DMS 273 treated with DMSO at 0.1 percent for 48 hours (cell line): Measurements from ENCODE around the gene NAP1L1.

Experiments used
- DNase-seq: peaks from one replicate; lab custom pipeline; 2025; lab: John Stamatoyannopoulos, UW

The NAP1L1 gene

GRCh38 chr12:76020731-76021672 is 63.5 kb downstream of the NAP1L1 start:
- DNase-seq = no peak

- DNase-seq = no peak
Observed at GRCh38 chr12:76020281-76020680, 64.2 kb downstream of the NAP1L1 start.

- DNase-seq = no peak
Observed at GRCh38 chr12:76018672-76019071, 65.8 kb downstream of the NAP1L1 start.

GRCh38 chr12:76018111-76018510 is 66.4 kb downstream of the NAP1L1 start:
- DNase-seq = no peak

GRCh38 chr12:76014007-76014406 is 70.5 kb downstream of the NAP1L1 start:
- DNase-seq = no peak

GRCh38 chr12:76013603-76014002 is 70.9 kb downstream of the NAP1L1 start:
- DNase-seq = no peak

- DNase-seq = no peak
Observed at GRCh38 chr12:76012644-76013043, 71.8 kb downstream of the NAP1L1 start.

- DNase-seq = no peak
Observed at GRCh38 chr12:76010732-76011458, 73.6 kb downstream of the NAP1L1 start.

GRCh38 chr12:76008428-76008827 is 76.1 kb downstream of the NAP1L1 start:
- no peak for DNase-seq

GRCh38 chr12:76007640-76008039 is 76.8 kb downstream of the NAP1L1 start:
- no peak for DNase-seq

- DNase-seq = no peak
Observed at GRCh38 chr12:76006028-76006925, 78.2 kb downstream of the NAP1L1 start.

GRCh38 chr12:76003355-76003638 is 81.2 kb downstream of the NAP1L1 start:
- no peak for DNase-seq

- peak; percentile 30 for DNase-seq
Observed at GRCh38 chr12:76002598-76003354, 81.7 kb downstream of the NAP1L1 start.

- no peak for DNase-seq
Observed at GRCh38 chr12:75998292-75999063, 86.0 kb downstream of the NAP1L1 start.

- DNase-seq = no peak
Observed at GRCh38 chr12:75997658-75998057, 86.8 kb downstream of the NAP1L1 start.

GRCh38 chr12:75996861-75997447 is 87.5 kb downstream of the NAP1L1 start:
- DNase-seq = no peak

GRCh38 chr12:75995691-75996090 is 88.8 kb downstream of the NAP1L1 start:
- DNase-seq = no peak

- DNase-seq = no peak
Observed at GRCh38 chr12:75994069-75994740, 90.3 kb downstream of the NAP1L1 start.

- no peak for DNase-seq
Observed at GRCh38 chr12:75991753-75992152, 92.7 kb downstream of the NAP1L1 start.
